GM18870 (cell line): Measurements from ENCODE around the gene CRCP.

Experiments
- ATAC-seq: cut with Tn5 transposase; IDR thresholded peaks from one replicate; pipeline ENCODE4 v1.9.1; 2021; ENCODE audit warnings: moderate library complexity; ENCODE audit not compliant: unreplicated experiment

Gene CRCP

DNA sequence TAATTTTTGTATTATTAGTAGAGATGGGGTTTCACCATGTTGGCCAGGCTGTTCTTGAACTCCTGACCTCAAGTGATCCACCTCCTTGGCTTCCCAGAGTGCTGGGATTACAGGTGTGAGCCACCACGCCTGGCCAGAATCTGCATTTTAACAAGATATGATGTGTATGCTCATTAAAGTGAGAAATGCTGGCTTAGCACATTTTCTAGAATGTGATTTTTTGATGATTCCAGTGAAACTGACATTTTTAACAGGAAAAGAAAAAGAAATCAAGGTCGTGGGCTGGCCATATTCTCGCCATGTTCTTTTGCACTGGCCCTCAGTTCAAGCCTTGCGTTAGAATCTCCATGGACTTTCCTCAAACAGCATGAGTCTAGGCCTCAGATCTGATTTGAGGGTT lies 72.3 kb downstream of the CRCP start:
- no peak for ATAC-seq

DNA sequence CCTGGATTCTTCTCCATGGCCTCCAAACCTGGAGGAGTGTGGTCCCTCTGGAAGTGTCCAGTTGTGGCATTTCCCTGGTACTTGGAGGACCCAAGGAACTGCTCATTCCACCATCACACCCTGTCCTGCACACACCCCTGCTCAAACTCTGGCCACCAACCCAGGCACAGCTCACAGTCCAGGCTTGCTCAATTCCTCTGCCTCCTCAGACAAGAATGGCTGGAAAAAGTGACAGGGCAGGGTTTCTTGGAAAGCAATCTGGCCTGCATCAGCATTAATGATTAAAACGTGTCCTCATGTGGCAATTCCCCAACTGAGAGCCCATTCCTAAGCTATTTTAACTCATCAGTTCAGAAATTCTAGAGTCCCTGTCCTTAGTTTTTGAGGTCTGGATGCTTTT lies 73.3 kb downstream of the CRCP start:
- no peak for ATAC-seq

DNA sequence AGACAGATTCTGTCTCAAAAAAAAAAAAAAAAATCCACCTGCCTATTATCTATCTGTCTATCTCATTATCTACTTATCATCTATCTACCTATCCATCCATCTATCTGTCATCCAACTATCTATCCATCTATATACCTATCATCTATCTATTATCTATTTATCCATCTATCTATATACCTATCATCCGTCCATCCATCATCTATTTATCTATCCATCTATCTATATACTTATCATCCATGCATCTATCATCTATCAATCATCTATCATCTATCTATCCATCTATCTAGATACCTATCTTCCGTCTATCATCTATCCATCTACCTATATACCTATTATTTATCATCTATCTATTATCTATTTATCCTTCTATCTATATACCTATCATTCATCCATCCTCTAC lies 74.0 kb downstream of the CRCP start:
- no peak for ATAC-seq

DNA sequence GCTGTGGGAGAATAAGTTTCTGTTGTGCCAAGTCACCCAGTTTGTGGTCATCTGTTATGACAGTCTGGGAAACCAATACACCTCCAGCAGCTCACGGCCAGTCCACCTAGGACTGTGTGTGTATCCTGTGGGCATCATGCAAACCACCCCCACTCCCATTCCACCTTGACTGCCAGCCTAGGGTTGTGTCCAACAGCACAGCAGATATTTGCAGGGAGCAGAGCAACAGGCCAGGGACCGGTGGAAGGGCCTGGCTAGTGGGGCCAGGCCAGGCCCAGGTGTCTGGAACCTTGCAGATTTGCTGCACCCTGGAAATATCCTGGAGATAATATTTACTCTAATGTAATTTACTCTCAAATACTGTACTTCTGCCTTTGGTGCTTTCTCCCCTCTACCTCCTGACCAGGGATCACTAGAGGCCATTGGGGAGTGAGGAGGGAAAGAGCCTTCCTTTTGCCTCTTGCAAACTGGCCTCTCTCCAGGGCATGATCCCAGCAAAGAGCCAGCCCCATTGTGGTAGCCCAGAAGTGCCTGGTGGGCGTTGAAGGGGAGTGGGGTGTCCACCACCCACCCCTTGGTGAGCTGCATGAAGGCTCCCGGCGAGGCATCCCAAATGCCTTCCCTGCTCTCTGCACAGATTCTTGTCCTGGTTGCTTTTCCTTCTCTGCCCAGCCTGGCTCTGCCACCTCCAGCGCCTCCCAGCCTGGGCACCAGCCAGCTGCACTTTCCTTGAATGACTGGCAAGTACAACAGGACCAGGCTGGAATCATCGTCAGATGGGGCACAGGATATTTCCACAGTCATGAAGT lies 75.3 kb downstream of the CRCP start:
- no peak for ATAC-seq

DNA sequence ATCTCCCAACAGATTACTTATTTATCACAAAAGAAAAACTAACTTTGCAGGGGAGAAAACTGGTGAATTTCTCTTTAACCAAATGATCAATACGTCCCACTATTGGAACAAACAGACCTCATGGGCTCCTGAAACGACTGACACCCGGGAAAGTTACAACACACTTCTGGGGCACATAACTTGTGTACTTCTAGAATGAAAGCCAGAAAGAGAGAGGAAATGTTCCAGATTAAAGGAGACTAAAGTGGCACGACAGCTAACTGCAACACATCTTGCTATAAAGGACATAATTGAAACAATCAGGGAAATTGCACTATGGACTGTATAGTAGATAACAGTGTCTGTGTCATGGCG lies 75.8 kb downstream of the CRCP start:
- no peak for ATAC-seq

DNA sequence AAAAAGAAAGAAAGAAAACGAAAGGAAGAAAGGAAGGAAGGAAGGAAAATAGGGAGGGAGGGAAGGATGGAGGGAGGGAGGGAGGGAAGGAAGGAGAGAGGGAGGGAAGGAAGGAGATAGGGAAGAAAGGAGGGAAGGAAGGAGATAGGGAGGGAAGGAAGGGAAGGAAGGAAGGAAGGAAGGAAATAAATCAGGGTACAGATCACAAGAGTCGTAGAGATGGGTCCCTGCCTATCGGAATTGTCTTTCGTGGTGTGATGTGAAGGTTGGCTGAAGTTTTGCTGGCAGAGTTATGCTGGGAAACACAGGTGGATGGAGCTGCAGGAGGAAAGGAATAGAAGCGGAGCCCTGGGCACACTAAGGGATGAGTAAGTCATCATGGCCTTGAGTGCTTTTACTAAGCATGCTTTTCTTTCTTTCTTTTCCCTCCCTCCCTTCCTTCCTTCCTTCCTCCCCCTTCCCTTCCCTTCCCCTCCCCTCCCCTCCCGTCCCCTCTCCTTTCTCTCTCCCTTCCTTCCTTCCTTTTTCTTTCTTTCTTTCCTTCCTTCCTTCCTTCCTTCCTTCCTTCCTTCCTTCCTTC lies 78.6 kb downstream of the CRCP start:
- no peak for ATAC-seq

DNA sequence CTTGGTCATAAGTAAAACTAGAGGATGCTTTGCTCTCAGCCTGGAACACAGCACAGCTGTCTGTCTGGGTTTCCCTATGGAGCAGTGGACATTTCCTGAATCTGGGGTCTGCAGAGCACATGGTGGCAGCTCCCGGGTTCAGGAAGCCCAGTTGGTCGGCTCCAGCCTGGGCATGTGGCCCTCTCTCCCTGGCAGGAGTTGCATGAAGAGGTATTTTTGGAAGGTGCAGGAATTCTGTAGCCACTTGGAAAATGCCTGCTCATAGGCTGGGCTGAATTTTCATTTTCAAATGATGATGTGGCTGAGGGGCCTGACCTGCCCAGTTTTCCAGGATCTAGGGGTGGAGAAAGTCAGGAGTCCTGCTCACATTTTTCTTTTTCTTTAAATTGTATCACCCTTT lies 83.8 kb downstream of the CRCP start:
- ATAC-seq, result no peak

DNA sequence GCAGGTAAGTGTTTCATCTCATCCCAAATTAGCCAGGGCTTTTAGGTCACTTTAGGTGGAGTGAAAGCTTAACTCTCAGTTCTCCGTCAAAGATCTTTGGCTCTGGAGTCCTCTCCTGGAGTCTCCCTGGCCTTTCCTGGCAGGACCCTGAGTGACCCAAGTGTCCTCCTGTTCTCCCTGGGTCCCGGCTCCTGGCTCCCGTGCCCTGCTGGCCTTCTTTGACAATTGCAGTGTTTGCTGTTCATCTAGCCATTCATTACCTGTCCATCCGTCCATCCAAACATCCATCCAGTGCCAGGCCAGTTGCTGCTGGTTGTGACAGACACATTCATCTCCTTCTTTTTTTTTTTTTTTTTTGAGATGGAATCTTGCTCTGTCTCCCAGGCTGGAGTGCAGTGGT lies 84.3 kb downstream of the CRCP start:
- no peak for ATAC-seq

DNA sequence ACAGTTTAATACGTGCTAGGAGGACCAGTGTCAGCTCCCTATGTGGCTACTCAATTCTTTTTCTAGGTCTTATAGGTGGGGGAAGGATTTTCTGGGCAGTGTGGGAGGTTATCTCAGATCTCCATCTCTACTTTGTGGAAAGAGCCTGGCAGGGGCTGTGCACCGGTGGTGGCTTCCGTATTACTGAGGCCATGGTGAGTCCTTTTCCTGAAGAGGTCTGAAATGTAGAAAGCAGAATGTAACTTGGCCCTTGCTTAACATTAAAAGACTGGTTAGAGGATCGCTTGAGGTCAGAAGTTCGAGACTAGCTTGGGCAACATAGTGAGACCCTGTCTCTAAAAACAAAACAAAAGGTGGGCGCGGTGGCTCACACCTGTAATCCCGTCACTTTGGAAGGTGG lies 87.8 kb downstream of the CRCP start:
- no peak for ATAC-seq
